GM19372 (cell line): ENCODE data around the gene POLR2I.
"Not testable (repeated sequence)": the region's sequence is repeated elsewhere in the genome, so short reads cannot be mapped to it uniquely, and the experiment has no call there.

ENCODE experiments used
- ATAC-seq: cut with Tn5 transposase; IDR thresholded peaks from one replicate; pipeline ENCODE4 v1.9.1; 2021; ENCODE audit warnings: mild to moderate bottlenecking, low read depth, moderate library complexity; ENCODE audit not compliant: unreplicated experiment

POLR2I gene

DNA sequence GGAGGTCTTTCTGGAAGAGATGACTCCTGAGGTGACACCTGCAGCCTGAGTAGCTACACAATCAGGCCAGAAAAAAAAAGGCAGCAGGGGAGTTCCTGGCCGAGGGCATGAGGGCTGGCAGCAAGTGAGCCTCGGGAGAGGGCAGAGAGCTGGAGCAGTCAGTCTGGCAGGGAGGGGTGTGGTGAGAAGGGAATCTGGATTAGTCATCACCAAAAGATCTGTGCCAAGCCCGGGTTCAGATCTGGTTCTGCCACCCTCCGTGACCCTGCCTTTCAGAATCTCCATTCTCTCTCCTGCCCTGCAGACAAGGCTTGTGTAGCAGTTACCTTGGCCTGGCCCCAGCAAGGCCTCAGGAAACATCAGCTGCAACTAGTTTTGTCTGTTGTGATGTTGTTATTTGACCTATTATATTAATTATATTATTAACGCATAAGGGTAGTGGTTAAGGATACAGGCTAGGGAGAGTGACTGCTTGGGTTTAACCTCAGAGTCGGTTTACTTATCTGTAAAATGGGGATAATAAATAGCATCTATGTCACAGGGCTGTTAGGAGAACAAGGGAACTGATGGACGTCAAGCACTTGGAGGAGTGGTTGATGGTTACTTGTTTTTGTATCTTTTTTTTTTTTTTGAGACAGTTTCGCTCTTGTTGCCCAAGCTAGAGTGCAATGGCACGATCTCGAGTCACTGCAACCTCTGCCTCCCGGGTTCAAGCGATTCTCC is 22.4 kb upstream of the POLR2I start:
- ATAC-seq, result no peak

DNA sequence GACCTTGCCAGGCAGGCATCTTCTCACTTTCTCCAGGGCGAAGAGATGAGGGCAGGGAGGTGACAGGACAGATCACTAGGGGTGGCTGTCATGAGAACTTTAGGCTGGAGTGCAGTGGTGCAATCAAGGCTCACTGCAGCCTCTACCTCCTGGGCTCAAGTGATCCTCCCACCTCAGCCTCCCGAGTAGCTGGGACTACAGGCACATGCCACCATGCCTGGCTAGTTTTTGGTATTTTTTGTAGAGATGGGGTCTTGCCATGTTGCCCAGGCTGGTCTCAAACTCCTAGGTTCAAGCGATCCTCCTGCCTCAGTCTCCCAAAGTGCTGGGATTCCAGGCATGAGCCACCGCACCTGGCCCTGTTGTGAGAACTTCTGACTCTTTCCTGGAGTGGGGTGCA is 20.2 kb upstream of the POLR2I start:
- not testable (repeated sequence) for ATAC-seq

GRCh38 chr19:36131221-36131620 is 16.5 kb upstream of the POLR2I start:
- ATAC-seq, result not testable (repeated sequence)

DNA sequence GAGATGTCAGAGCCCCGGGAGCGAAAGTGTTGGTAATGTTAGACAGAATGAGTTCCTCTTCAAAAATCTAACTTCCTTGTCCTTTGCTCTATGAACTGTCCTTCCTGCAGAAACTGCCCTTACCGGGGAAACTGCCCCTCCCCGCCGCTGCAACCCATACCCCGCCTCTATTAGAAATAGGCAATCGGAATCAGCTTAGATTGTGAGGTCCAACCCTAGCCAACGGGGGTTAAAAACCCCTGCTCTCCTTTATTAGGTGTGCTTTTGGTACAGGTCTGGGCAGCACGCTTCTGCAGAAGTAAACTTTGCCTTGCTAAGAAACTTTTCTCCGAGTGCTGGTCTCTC is 13.7 kb upstream of the POLR2I start:
- no peak for ATAC-seq

GRCh38 chr19:36125557-36125956 is 10.9 kb upstream of the POLR2I start:
- no peak for ATAC-seq

GRCh38 chr19:36121486-36122124 is 6.9 kb upstream of the POLR2I start:
- no peak for ATAC-seq

GRCh38 chr19:36120984-36121358 is 6.3 kb upstream of the POLR2I start:
- no peak for ATAC-seq

GRCh38 chr19:36120092-36120983 is 5.7 kb upstream of the POLR2I start:
- ATAC-seq, result no peak

DNA sequence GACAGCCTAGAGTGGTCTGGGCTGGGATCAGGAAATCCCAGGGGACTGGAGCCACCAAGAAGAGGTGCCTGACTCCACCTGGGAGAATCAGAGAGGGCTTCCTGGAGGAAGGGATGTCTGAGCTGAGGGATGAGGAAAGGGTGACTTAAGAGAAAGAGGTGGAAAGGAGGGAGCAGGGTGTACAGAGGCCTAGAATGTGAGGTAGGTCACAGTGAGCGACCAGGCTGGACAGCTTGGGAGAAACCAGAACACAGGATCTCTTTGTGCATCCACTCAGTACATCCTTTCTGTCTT is 1.6 kb upstream of the POLR2I start:
- no peak for ATAC-seq

DNA sequence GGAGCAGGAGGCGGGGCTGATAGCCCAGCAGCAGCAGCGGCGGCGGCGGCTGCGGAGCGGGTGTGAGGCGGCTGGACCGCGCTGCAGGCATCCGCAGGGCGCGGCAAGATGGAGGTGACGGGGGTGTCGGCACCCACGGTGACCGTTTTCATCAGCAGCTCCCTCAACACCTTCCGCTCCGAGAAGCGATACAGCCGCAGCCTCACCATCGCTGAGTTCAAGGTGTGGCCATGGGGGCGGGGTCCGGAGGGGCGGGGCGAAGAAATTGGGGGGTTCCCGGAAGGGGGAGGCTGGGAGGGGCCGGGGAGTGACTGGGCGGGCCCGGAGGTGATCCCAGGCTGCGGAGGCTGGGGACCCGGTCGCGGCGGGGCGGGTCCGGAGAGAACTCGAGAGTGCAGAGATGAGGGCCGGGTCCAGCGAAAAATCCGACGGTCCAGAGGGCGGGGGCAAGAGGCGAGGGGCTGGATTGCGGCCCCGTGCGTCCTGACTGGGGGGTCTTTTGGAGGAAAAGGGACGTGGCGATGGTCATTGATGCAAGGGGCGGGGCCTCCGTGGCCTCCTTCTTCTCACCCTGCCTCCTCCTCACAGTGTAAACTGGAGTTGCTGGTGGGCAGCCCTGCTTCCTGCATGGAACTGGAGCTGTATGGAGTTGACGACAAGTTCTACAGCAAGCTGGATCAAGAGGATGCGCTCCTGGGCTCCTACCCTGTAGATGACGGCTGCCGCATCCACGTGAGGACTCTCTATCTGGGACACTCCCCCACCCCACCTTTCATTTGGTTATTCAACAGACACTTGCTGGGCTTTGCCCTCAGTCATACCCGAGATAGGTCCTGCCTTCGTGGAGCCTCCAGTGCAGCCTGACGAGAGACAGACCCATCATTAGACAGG is 1.0 kb upstream of the POLR2I start, which contains the start of gene TBCB:
Gene TBCB (plus strand): TSS at position 16 of the 891 bp plus-strand sequence. CDS start 93 bp downstream, at position 109.
- ATAC-seq, result peak; percentile 37

DNA sequence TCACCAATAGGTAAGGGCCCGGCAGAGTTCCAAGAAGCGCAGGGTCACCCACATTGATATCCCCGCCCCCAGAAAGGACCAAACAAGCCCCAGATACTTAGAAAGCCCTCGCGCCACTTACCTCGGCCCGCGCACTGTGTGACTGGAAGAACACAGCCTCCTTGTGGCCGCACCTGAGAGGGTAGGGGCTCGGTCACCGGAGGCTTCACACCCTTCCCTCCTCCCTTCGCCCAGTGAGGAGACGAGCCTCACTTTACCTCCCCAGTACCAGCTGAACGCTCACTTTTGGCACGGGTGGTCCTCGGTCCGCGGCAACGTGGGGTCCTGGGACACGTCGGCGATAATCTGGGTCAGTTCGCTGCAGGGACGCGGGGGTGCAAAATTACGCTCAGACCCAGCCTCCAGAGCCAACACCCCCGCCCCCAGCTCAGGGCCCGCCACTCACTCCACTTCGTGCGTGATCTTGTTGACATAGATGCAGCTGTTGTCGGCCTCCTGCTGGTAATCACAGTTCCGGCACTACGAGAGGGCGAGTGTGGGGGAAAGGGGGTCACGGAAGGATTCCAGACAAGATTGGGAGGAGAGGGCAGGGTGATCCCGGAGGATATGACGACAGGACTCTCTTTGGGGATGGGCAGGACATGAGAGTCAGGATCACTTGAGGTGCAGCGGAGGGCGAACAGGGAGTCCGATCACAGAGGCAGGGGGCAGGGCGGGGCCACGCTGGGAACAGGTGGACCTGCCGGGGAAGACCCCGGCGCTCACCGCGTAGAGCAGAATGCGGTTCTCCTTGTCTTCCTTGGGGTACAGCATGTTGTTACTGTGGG is 568 bp downstream of the POLR2I start:
- ATAC-seq, result peak; percentile 2

GRCh38 chr19:36113425-36113824 is 1.2 kb downstream of the POLR2I start:
- ATAC-seq, result no peak

DNA sequence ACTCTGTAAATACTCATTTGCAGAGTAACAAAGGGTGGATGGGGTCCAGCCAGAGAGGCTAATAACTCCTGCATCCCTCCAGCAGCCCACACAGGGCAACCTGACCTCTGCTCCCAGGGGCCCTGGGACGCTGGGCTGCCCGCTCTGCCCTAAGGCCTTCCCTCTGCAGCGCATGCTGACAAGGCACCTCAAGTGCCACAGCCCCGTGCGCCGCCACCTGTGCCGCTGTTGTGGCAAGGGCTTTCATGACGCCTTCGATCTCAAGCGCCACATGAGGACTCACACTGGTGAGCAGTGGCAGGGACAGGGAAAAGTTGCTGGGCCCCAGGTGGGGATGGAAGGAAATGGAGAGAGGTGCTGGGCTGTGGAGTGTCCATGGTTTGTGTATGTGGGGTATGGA is 2.0 kb downstream of the POLR2I start:
- no peak for ATAC-seq

GRCh38 chr19:36111200-36111539 is 3.5 kb downstream of the POLR2I start:
- ATAC-seq, result no peak

- ATAC-seq, result no peak
These were observed 4.0 kb downstream of the POLR2I start, which contains the start of gene OVOL3 for GRCh38 chr19:36110487-36111199. Gene OVOL3 (plus strand): TSS chr19:36111143. CDS start chr19:36111203, 60 bp downstream.

- no peak for ATAC-seq
These were observed 6.0 kb downstream of the POLR2I start for GRCh38 chr19:36108684-36109083.

DNA sequence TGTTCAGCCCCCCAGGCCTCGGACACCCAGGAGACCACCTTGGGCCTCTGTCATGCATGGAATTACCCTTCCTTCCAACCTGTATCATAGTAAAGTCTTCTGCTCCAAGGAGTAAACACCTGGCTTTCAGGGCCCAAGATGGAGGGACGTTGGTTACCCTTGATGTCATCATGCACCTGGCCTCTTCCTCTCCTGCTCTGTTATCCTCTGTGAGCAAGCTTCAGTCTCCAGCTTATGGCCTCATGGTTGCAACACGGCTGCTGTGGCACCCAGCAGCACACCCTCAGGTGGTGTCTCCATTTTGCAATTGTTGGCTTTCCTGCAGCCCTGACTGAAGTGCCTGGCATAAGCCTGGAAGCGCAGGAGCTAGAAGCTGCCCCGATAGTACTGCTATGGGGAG is 7.7 kb downstream of the POLR2I start:
- ATAC-seq, result no peak

DNA sequence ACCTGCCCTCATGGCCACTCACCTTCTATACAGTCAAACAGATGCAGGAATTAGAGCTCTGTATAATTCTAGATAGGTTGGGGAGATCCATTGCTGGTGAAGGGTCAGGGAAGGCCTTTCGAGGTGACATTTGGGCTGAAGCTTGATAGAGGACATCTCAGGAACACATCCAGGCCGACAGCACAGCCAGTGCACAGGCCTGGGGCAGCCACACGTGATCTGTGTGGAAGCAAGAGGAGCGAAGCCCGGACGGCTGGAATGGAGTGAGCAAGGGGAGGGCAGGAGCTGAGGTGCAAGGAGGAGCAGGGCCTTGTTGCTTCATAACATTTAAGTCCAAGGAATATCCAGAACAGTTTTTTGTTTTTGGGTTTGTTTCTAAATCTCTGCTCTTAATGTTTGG is 8.2 kb downstream of the POLR2I start:
- no peak for ATAC-seq
